Measurements from ENCODE around the gene FAS. TPM values are rescaled to one million over a fixed set of nuclear protein-coding genes. Genes with fewer than 3 reads are reported as not detected.

Gene FAS
- total RNA-seq, 1 experiment from 2014 or later: 4.5 TPM

- DNase-seq (ENCODE audit: low spot score): no peak
- in situ Hi-C loops (cut with HindIII; ENCODE audit: low sequenced_read_pairs): no loop called here
These were observed 34.9 kb downstream of the FAS start for GRCh38 chr10:89025453-89025852.

GRCh38 chr10:89029181-89029580, 38.6 kb downstream of the FAS start:
- DNase-seq (ENCODE audit: low spot score): no peak
- in situ Hi-C loops (cut with HindIII; ENCODE audit: low sequenced_read_pairs): no loop called here

DNA sequence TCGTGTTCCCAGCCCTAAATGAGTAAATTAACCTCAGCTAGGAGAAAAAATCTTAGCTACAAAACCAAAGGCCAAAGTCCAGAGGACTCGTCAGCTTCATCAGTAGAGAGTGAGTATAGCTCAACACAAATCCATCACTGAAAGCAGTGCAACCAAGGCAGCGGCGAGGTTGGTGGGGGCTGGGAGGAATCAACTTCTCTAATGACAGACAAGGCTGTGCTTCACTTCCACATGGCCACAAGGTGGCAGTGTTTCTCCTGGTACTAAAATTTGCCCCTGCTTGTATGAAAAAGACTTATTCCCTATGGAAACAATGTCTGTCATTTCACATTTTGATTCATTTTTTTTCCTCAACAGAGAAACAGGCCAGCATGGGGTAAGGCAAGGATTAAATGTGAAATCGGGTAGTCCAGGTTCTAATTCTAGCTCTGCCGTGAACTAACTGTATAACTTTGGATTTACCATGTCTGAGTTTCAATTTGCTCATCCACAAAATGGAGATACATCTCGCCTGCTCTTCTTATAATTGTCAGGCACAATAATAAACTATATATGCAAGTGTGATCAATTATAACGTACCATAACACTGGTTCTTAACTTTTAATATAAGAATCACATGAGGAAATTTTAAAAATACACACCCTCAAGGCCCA, 39.3 kb downstream of the FAS start:
- peak; percentile 58 for DNase-seq (ENCODE audit: low spot score)
- in situ Hi-C loops (cut with HindIII; ENCODE audit: low sequenced_read_pairs): no loop called here

- in situ Hi-C loops (cut with HindIII; ENCODE audit: low sequenced_read_pairs): no loop called here
- DNase-seq (ENCODE audit: low spot score): no peak
These were observed 40.2 kb downstream of the FAS start for GRCh38 chr10:89030791-89031190.

- no peak for DNase-seq (ENCODE audit: low spot score)
- in situ Hi-C loops (cut with HindIII; ENCODE audit: low sequenced_read_pairs): no loop called here
These were observed 41.7 kb downstream of the FAS start for GRCh38 chr10:89032141-89032891.

- no peak for DNase-seq (ENCODE audit: low spot score)
- in situ Hi-C loops (cut with HindIII; ENCODE audit: low sequenced_read_pairs): no loop called here
These were observed 44.9 kb downstream of the FAS start for GRCh38 chr10:89035461-89035860.

DNA sequence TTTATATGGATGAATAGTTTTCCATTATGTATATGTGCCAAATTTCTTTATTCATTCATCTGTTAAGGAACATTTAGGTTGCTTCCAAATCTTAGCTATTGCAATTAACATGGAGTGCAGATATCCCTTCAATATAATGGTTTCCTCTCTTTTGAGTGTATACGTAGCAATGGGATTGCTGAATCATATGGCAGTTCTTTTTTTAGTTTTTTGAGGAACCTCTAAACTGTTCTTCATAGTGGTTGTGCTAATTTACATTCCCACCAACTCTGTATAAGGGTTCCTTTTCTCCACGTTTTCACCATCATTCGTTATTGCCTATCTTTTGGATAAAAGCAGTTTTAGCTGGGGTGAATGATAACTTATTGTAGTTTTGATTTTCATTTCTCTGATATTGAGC, 46.5 kb downstream of the FAS start:
- in situ Hi-C loops (cut with HindIII; ENCODE audit: low sequenced_read_pairs): no loop called here
- DNase-seq (ENCODE audit: low spot score): no peak

- no peak for DNase-seq (ENCODE audit: low spot score)
- in situ Hi-C loops (cut with HindIII; ENCODE audit: low sequenced_read_pairs): no loop called here
These were observed 52.0 kb downstream of the FAS start for GRCh38 chr10:89042562-89042961.

GRCh38 chr10:89043052-89043451, 52.5 kb downstream of the FAS start:
- in situ Hi-C loops (cut with HindIII; ENCODE audit: low sequenced_read_pairs): no loop called here
- DNase-seq (ENCODE audit: low spot score): no peak

DNA sequence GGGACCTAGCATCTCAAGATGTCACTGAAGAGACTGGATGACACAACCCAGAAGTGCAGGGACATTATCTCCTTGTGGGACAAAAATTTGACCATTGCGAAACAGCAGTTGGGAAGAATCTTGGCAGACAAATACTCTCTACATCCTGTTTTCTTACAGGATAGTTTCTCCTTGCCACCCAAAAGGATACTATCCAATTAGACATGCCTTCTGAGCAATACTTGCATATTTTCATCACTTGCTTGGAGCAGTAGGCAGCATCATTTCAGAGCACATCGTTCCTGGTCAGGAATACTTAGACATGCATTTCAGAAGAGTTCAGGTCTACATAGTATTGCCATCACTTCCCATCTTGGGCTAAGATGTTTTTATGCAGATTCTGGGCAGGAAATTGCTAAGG, 56.8 kb downstream of the FAS start:
- in situ Hi-C loops (cut with HindIII; ENCODE audit: low sequenced_read_pairs): no loop called here
- DNase-seq (ENCODE audit: low spot score): no peak

- in situ Hi-C loops (cut with HindIII; ENCODE audit: low sequenced_read_pairs): no loop called here
- DNase-seq (ENCODE audit: low spot score): no peak
These were observed 61.0 kb downstream of the FAS start for GRCh38 chr10:89051593-89051992.

- in situ Hi-C loops (cut with HindIII; ENCODE audit: low sequenced_read_pairs): no loop called here
- DNase-seq (ENCODE audit: low spot score): no peak
These were observed 63.0 kb downstream of the FAS start for GRCh38 chr10:89053555-89053954.

DNA sequence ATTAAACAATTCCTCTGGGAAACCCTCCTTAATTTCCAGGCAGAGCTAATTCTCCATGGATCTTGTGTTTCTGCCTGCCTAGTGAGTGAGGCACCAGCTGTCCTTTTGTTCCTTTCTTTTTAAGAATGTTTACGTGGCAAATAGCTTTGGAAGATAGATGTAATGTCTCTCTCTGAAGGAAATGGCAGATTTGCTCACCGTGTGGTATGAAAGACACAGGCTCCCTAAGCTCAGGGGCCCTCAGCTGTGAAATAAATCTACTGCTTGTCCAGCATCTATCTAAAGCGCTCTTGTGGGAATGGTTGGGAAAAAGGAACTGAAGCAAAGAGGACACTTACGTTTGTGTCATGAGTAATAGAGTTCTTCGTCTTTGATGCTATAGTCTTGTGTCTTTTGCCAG, 64.6 kb downstream of the FAS start:
- in situ Hi-C loops (cut with HindIII; ENCODE audit: low sequenced_read_pairs): no loop called here

GRCh38 chr10:89062861-89063260, 72.3 kb downstream of the FAS start:
- in situ Hi-C loops (cut with HindIII; ENCODE audit: low sequenced_read_pairs): no loop called here
- no peak for DNase-seq (ENCODE audit: low spot score)

More for the DNA sequence above, 64.6 kb downstream of the FAS start:
- no peak for DNase-seq (ENCODE audit: low spot score)

GRCh38 chr10:89063465-89063864, 72.9 kb downstream of the FAS start:
- in situ Hi-C loops (cut with HindIII; ENCODE audit: low sequenced_read_pairs): no loop called here
- no peak for DNase-seq (ENCODE audit: low spot score)

DNA sequence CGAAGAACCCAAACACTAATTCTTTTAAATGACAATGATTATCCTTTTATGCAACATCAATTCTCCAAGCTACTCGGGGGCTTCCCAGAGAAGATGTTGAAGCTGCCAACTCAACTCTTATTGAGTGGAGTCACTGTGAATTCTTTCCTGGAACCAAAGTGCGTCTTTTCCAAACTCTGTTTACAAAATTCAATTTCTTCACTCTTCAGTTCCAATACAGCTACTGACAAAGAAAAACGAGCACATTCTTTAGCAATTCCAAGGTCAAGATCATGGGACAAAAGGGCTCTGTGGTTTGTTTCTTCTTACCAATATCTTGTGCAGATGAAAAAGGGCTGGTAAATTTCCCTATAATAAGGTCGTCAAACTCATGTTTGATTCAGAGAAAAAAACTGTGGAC, 74.2 kb downstream of the FAS start:
- in situ Hi-C loops (cut with HindIII; ENCODE audit: low sequenced_read_pairs): no loop called here
- DNase-seq (ENCODE audit: low spot score): no peak

Other genes with a start within 250 kb of the FAS start
- not detected in 2 replicates for gene LIPN, start 230.8 kb upstream of the FAS start, total RNA-seq (2014; rRNA removed; shearing (Covaris generic))
- not detected in 2 replicates for gene LIPM, start 188.1 kb upstream of the FAS start, total RNA-seq (2014; rRNA removed; shearing (Covaris generic))
- not detected in 2 replicates for gene ANKRD22, start 139.0 kb upstream of the FAS start, total RNA-seq (2014; rRNA removed; shearing (Covaris generic))
- not detected in 2 replicates for gene STAMBPL1, start 110.6 kb upstream of the FAS start, total RNA-seq (2014; rRNA removed; shearing (Covaris generic))
- gene ACTA2, start 38.0 kb upstream of the FAS start, total RNA-seq (2014; rRNA removed; shearing (Covaris generic)): 10.6 and 14.2 TPM in 2 replicates
- not detected in 2 replicates for gene CH25H, start 216.5 kb downstream of the FAS start, total RNA-seq (2014; rRNA removed; shearing (Covaris generic))

All from G401 (cell line).